Gastroesophageal sphincter (tissue), 4 donors: ENCODE measurements around the gene FABP7. TPM values are rescaled to one million over a fixed set of nuclear protein-coding genes. Genes with fewer than 3 reads are reported as not detected.

Experiments
- ATAC-seq: fragments of 150-250 bp; one replicate; pipeline ENCODE4 v1.9.1; 2016; ENCODE audit warnings: mild to moderate bottlenecking, moderate library complexity
- H3K27ac ChIP-seq, 4 donors: fragments of 200-600 bp; sonication (generic) in 3 of 4; 1 replicate in 3 of 4; 2 replicates in 1 of 4; pipeline ENCODE4 v1.5.1; 2016 to 2019
- H3K27me3 ChIP-seq: fragments of 200-600 bp; sonication (generic); one replicate; pipeline ENCODE4 v1.5.1; 2019
- H3K36me3 ChIP-seq, 2 donors: fragments of 200-600 bp; sonication (generic); one replicate each; pipeline ENCODE4 v1.5.1; 2019; ENCODE audit warnings: control low read depth in 1 of 2
- H3K4me1 ChIP-seq, 3 donors: fragments of 200-600 bp; sonication (generic); 1 replicate in 2 of 3; 2 replicates in 1 of 3; pipeline ENCODE4 v1.5.1; 2016 to 2019; ENCODE audit warnings: control low read depth in 2 of 3
- H3K4me3 ChIP-seq, 2 donors: fragments of 200-600 bp; sonication (generic); one replicate each; pipeline ENCODE4 v1.5.1; 2019; ENCODE audit warnings: mild to moderate bottlenecking in 1 of 2, moderate library complexity in 1 of 2
- H3K9me3 ChIP-seq, 3 donors: fragments of 200-600 bp; sonication (generic); one replicate each; pipeline ENCODE4 v1.5.1; 2017 to 2019; ENCODE audit warnings: control low read depth in 2 of 3
- CTCF ChIP-seq, 4 experiments: fragments of 200-600 bp in 2 of 4; fragments of 450-650 bp in 2 of 4; sonication (generic) in 1 of 4; IDR thresholded peaks; one replicate each; pipeline ENCODE4 v1.5.1; 2017 to 2019; ENCODE audit warnings: antibody characterized with exemption in 4 of 4, mild to moderate bottlenecking in 2 of 4, moderate library complexity in 2 of 4
- EP300 ChIP-seq: sonication (generic); formaldehyde crosslinking; IDR thresholded peaks from one replicate; pipeline ENCODE4 v1.6.1; 2017; ENCODE audit warnings: antibody characterized with exemption, mild to moderate bottlenecking
- POLR2A ChIP-seq, 2 donors: fragments of 450-650 bp; IDR thresholded peaks; one replicate each; pipeline ENCODE4 v1.6.1; 2017; ENCODE audit warnings: antibody characterized with exemption in 2 of 2, mild to moderate bottlenecking in 2 of 2, moderate library complexity in 1 of 2
- POLR2AphosphoS5 ChIP-seq: sonication (generic); formaldehyde crosslinking; IDR thresholded peaks from one replicate; pipeline ENCODE4 v1.6.1; 2017; ENCODE audit warnings: antibody characterized with exemption
- WGBS, 2 donors: methylation state at CpG; one replicate each; pipeline ENCODE4 v1.1.5; 2018; ENCODE audit warnings: low coverage in 1 of 2; 5-methylcytosine and 5-hydroxymethylcytosine counted together
- small RNA-seq, 4 donors: library from RNA; depleted of rRNA; stranded (forward); fragments of <200 nt; gene quantifications; one replicate each; pipeline ENCODE3, GENCODE V24; 2016
- total RNA-seq, 4 donors: library from RNA; depleted of rRNA; stranded (reverse); fragments of >200 nt; gene quantifications; one replicate each; pipeline ENCODE4 v1.1.0, GENCODE V29; 2016

The FABP7 gene
- total RNA-seq, 4 donors from 2014 or later, result 0.15 TPM; not detected in 3

GRCh38 chr6:122832459-122832858 lies 52.9 kb downstream of the FABP7 start:
- H3K4me1 ChIP-seq, result no peaks in the 10 kb centered on the region
- H3K4me3 ChIP-seq, result no peak overlapping the region
- 59 to 66% methylated on average over 3 of the region's 3 CpGs for WGBS, 2 donors
- TF ChIP-seq CTCF (IDR thresholded peaks at IDR 0.05) (no peak), EP300 (no peak), POLR2A (IDR thresholded peaks at IDR 0.05) (no peak), POLR2AphosphoS5 (no peak)
- ATAC-seq, result no peak
- no peak overlapping the region for H3K27ac ChIP-seq
- no peaks in the 10 kb centered on the region for H3K9me3 ChIP-seq
- no peaks in the 10 kb centered on the region for H3K36me3 ChIP-seq
- no peaks in the 10 kb centered on the region for H3K27me3 ChIP-seq

DNA sequence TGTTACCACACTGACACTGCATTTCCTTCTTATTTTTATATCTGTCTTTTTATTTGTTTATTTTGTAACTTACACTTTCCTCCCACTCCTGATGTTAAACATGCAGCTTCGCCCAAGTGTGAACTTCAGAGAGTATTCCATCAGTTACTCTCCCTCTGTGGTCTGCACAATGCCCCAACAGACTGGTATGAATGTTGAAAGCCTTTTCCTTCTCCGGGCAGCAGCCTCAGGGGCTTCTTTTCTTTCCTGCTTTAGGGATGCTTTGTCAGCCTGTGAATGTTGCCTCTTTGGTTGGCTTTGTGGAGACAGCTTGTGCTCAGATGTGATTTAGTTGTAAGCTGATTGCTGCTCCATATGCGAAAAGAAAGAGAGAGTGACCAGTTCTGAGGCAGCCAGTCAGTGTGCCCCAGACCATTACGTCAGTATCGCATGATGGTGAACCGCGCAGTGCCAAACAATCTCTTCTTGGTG lies 53.5 kb downstream of the FABP7 start:
- ATAC-seq, result no peak
- H3K27ac ChIP-seq, result no peak overlapping the region
- no peak overlapping the region for H3K4me3 ChIP-seq
- no peaks in the 10 kb centered on the region for H3K4me1 ChIP-seq
- no peaks in the 10 kb centered on the region for H3K27me3 ChIP-seq
- no peak for TF ChIP-seq POLR2A (IDR thresholded peaks at IDR 0.05)
- no peak for TF ChIP-seq CTCF (IDR thresholded peaks at IDR 0.05)
- TF ChIP-seq POLR2AphosphoS5, result no peak
- no peak for TF ChIP-seq EP300
- no peaks in the 10 kb centered on the region for H3K36me3 ChIP-seq
- 81 to 83% methylated on average over 4 to 6 of the region's 7 CpGs for WGBS, 2 donors
- H3K9me3 ChIP-seq, result no peaks in the 10 kb centered on the region

Small RNAs within 50 kb of the gene (small RNA-seq; reads per million reads assigned to genes)
- gene RN7SL564P, result 0 reads per million in 4 donors

Other genes starting within 250 kb of the FABP7 start
- gene PKIB, start 169.3 kb upstream of the FABP7 start, total RNA-seq, result 1 to 10 TPM in 1 of 4 donors, under 1 TPM in 1, not detected in 2; 0.67 to 1.1 TPM
- 10 to 100 TPM in 1 of 4 donors, 1 to 10 TPM in 3; 6.5 to 11.5 (median 8.0) TPM for gene SMPDL3A, start 9.5 kb downstream of the FABP7 start, total RNA-seq
- under 1 TPM in 3 of 4 donors, not detected in 1; 0.27 to 0.54 (median 0.50) TPM for gene CLVS2, start 216.5 kb downstream of the FABP7 start, total RNA-seq